Body of pancreas (tissue), 4 donors: ENCODE measurements around the gene ARHGAP6. TPM values are rescaled to one million over a fixed set of nuclear protein-coding genes. Genes with fewer than 3 reads are reported as not detected.

Source experiments
- ATAC-seq: fragments of 150-250 bp; one replicate; pipeline ENCODE4 v1.9.1; 2016
- DNase-seq, 4 donors: peaks; one replicate each; pipeline ENCODE4 v3.0.0-alpha.2; 2019
- H3K27ac ChIP-seq, 4 donors: fragments of 200-600 bp; sonication (generic); 1 replicate in 3 of 4; 2 replicates in 1 of 4; pipeline versions ENCODE4 v1.5.1 to v1.6.1; 2016 to 2019; ENCODE audit warnings: mild to moderate bottlenecking in 1 of 4, mixed read lengths in 1 of 4, moderate library complexity in 1 of 4
- H3K27me3 ChIP-seq, 2 donors: fragments of 200-600 bp; sonication (generic); one replicate each; pipeline ENCODE4 v1.6.0; 2016; ENCODE audit warnings: mild to moderate bottlenecking in 1 of 2
- H3K36me3 ChIP-seq, 2 donors: fragments of 200-600 bp; sonication (generic); replicated peaks in 1 of 2; 2 replicates each; pipeline ENCODE4 v1.5.1; 2016; ENCODE audit warnings: low read depth in 2 of 2; ENCODE audit not compliant: insufficient read depth in 1 of 2
- H3K4me1 ChIP-seq: fragments of 200-600 bp; sonication (generic); one replicate; pipeline ENCODE4 v1.6.0; 2016
- H3K4me3 ChIP-seq, 2 donors: fragments of 200-600 bp; sonication (generic); 1 replicate in 1 of 2; 2 replicates in 1 of 2; pipeline ENCODE4 v1.5.1; 2016 to 2019
- H3K9me3 ChIP-seq, 3 donors: fragments of 200-600 bp; sonication (generic); 1 replicate in 2 of 3; 2 replicates in 1 of 3; pipeline ENCODE4 v1.5.1; 2016
- CTCF ChIP-seq, 7 experiments: fragments of 450-650 bp in 4 of 7; fragments of 200-600 bp in 3 of 7; sonication (generic) in 3 of 7; IDR thresholded peaks; one replicate each; pipeline ENCODE4 v1.5.1; 2016 to 2019; ENCODE audit warnings: antibody characterized with exemption in 7 of 7
- POLR2A ChIP-seq, 3 donors: fragments of 450-650 bp; IDR thresholded peaks; one replicate each; pipeline ENCODE4 v1.6.1; 2016; ENCODE audit warnings: antibody characterized with exemption in 3 of 3, mild to moderate bottlenecking in 2 of 3
- WGBS, 2 donors: methylation state at CpG; one replicate each; pipeline ENCODE4 v1.1.5; 2017; 5-methylcytosine and 5-hydroxymethylcytosine counted together
- intact Hi-C: fragments of 100-400 bp; cut with DNase I; formaldehyde crosslinking; loops from one replicate; pipeline ENCODE4 v1.15.1; 2023
- total RNA-seq, 2 donors: library from RNA; depleted of rRNA; stranded (reverse); fragments of >200 nt; gene quantifications; one replicate each; pipeline ENCODE4 v1.1.0, GENCODE V29; 2016

Gene ARHGAP6
- total RNA-seq, 2 donors from 2014 or later, result 2.3 to 10.9 TPM

DNA sequence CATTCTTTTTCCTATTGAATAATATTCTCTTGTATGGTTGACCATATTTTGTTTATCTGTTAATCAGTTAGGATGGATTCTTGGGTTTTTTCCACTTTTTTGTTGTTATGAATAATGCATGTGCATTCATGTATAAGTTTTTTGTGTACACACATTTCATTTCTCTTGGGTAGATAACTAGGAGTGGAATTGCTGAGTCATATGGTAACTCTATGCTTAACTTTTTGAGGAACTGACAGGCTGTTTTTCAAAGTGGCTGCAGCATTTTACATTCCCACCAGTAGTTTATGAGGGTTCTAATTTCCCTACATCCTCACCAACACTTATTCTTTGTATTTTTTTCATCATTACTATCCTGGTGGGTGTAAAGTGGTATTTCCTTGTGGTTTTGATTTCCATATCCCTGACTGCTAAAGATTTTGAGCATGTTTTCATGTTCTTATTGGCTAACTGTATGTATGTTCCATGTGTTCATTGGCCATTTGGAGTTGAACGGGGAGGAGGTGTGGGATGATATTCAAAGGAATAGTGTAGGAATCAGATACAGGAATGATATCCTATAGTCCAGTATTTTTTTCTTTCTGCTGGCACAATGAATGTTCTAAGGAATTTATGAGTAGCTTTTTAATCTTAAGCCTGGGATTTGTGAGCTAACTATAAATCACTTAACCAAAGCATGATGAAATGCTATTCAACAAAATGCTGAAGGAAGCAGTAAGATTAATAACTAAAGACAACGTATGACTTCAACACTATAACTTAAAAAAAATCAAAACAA, 258.2 kb downstream of the ARHGAP6 start:
- Histone ChIP-seq H3K27ac (no peak overlapping the region), H3K36me3 (no peaks in the 10 kb centered on the region), H3K9me3 (no peaks in the 10 kb centered on the region), H3K4me1 (no peaks in the 10 kb centered on the region), H3K27me3 (no peaks in the 10 kb centered on the region), H3K4me3 (no peak overlapping the region)
- 56 to 66% methylated on average over 2 of the region's 2 CpGs for WGBS, 2 donors
- ATAC-seq, result no peak
- TF ChIP-seq CTCF (IDR thresholded peaks at IDR 0.05) (no peak), POLR2A (IDR thresholded peaks at IDR 0.05) (no peak)
- intact Hi-C loops, result no loop called here
- no peak for DNase-seq

- intact Hi-C loops, result no loop called here
- DNase-seq (no peak), ATAC-seq (no peak)
- Histone ChIP-seq H3K27ac (no peak overlapping the region), H3K4me1 (no peaks in the 10 kb centered on the region), H3K9me3 (no peaks in the 10 kb centered on the region), H3K27me3 (no peaks in the 10 kb centered on the region), H3K36me3 (no peaks in the 10 kb centered on the region), H3K4me3 (no peak overlapping the region)
- 78 to 79% methylated on average over 9 of the region's 9 CpGs for WGBS, 2 donors
- no peak for TF ChIP-seq POLR2A (IDR thresholded peaks at IDR 0.05)
- no peak for TF ChIP-seq CTCF (IDR thresholded peaks at IDR 0.05)
Measured at GRCh38 chrX:11406109-11406765, 259.5 kb downstream of the ARHGAP6 start.

- no peaks in the 10 kb centered on the region for H3K27me3 ChIP-seq
- no peaks in the 10 kb centered on the region for H3K9me3 ChIP-seq
- intact Hi-C loops, result no loop called here
- 56 to 62% methylated on average over 3 of the region's 3 CpGs for WGBS, 2 donors
- no peak overlapping the region for H3K27ac ChIP-seq
- no peaks in the 10 kb centered on the region for H3K36me3 ChIP-seq
- ATAC-seq (no peak), DNase-seq (no peak)
- H3K4me1 ChIP-seq, result no peaks in the 10 kb centered on the region
- no peak for TF ChIP-seq CTCF (IDR thresholded peaks at IDR 0.05)
- TF ChIP-seq POLR2A (IDR thresholded peaks at IDR 0.05), result no peak
- no peak overlapping the region for H3K4me3 ChIP-seq
Measured at GRCh38 chrX:11403631-11404030, 262.1 kb downstream of the ARHGAP6 start.

DNA sequence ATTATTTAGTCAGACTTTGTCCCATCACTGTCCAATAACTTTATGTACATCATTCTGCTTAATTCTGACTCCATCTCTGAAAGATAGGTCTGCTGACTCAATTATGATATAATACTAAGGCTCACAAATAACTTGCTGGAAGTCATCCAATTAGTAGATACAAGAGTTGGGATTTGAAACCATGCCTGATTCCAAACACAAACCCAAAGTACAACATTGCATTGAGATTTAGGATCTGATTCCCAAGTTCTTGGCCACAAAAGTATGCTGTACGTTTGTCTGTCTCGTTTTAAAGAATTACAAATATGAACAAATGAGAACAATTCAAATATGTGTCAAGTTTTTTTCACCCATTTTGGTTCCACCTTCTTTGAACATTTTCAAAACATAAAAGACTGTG, 263.8 kb downstream of the ARHGAP6 start:
- 41 to 55% methylated on average over 2 of the region's 2 CpGs for WGBS, 2 donors
- ATAC-seq, result no peak
- DNase-seq, result no peak
- Histone ChIP-seq H3K36me3 (no peaks in the 10 kb centered on the region), H3K27ac (no peak overlapping the region), H3K4me1 (no peaks in the 10 kb centered on the region), H3K4me3 (no peak overlapping the region), H3K9me3 (no peaks in the 10 kb centered on the region), H3K27me3 (no peaks in the 10 kb centered on the region)
- intact Hi-C loops, result no loop called here
- TF ChIP-seq POLR2A (IDR thresholded peaks at IDR 0.05) (no peak), CTCF (IDR thresholded peaks at IDR 0.05) (no peak)
